IMR-90 (cell line): ENCODE results near the gene COL17A1.

Source experiments
- BHLHE40 ChIP-seq: fragments of 150-350 bp; IDR thresholded peaks from 2 replicates; pipeline ENCODE4 v1.6.1; 2016; ENCODE audit warnings: mild to moderate bottlenecking, low read depth, low read length
- CTCF ChIP-seq: conservative IDR thresholded peaks from 2 replicates; pipeline ENCODE4 v1.5.1; 2012; ENCODE audit warnings: mild to moderate bottlenecking, low read depth, low read length, improper control_type of control experiment
- MXI1 ChIP-seq: IDR thresholded peaks from 2 replicates; pipeline ENCODE4 v1.6.1; 2012; ENCODE audit warnings: low read depth, mild to moderate bottlenecking, low read length, moderate library complexity, borderline replicate concordance
- RFX5 ChIP-seq: IDR thresholded peaks from 2 replicates; pipeline ENCODE4 v1.8.0; 2012; ENCODE audit warnings: low read depth, mild to moderate bottlenecking, low read length, moderate library complexity

DNA sequence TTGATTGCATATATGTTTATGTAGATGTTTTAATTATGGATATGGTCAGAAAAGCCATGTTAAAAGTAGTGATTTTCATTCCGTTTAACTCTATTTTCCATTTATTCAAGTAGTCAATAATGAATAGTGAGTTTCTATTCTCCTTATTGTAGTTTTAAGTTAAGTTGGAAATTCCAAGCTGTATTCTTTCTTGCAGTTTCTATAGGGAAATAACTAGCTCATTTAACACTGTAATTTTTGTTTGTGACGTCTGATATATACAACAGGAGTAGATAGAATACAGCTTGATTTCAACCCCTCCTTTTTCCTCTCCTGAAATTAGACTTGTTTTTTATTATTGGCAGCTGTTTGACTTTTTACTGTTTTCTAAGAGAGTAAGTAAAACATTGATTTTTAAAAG, 71.5 kb downstream of the COL17A1 start:
- TF ChIP-seq CTCF (no peak), BHLHE40 (no peak), RFX5 (no peak), MXI1 (no peak)
